ENCODE results near the gene SEMA5B.

DNA sequence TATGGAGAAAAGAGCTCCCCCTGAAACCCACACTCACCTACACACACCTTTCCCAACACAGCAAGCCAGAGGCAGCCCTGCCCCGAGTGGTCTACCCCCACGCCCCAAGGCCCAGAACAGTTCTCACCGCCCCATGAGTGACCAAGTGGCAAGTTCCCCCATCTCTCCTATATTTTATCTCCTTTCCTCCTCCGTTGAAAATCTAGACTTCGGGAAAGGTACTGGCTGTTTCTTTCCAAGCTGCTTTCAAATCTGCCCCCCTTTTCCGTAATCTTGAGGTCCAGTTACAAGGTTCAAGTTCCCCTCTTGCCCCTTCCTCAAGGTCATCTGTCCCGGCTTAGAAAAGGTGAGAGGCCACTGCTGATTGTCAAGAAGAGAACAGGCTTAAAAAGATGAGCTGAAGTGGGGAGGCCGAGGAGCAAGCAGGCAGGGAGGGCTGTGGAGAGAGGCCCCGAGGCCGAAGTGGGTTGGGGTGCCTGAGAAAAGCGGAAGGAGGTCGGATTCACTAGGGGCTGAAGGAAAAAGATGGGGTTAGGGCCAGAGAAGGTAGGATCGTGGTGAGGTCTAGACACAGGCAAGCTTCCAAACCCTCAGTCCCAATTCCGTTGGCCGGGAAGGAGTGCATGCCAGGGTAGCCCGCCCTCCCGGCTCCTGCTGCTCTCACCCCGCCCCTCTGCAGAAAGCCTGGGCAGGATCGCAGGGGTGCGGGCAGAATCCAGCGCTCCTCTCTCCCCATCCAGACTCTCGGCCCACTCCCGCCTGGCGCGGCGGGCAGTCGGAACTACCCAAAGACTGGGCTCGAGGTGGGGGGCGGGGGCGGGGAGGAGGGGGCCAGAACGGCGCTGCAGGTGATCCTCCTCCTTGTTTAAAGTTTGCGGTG, 1.7 kb downstream of the SEMA5B start:
- TF ChIP-seq ZNF174 (tag by site-specific recombination; IDR thresholded peaks at IDR 0.05) = no peak
- no peak for TF ChIP-seq YY2 (tag by site-specific recombination; IDR thresholded peaks at IDR 0.05)
- no peak for TF ChIP-seq ZNF16 (tag by site-specific recombination; IDR thresholded peaks at IDR 0.05; ENCODE audit: low read depth)
- no peak for TF ChIP-seq ZNF626 (tag by site-specific recombination; IDR thresholded peaks at IDR 0.05)
- TF ChIP-seq ZNF521 (tag by site-specific recombination; IDR thresholded peaks at IDR 0.05) = no peak
- TF ChIP-seq, protein P1, sequence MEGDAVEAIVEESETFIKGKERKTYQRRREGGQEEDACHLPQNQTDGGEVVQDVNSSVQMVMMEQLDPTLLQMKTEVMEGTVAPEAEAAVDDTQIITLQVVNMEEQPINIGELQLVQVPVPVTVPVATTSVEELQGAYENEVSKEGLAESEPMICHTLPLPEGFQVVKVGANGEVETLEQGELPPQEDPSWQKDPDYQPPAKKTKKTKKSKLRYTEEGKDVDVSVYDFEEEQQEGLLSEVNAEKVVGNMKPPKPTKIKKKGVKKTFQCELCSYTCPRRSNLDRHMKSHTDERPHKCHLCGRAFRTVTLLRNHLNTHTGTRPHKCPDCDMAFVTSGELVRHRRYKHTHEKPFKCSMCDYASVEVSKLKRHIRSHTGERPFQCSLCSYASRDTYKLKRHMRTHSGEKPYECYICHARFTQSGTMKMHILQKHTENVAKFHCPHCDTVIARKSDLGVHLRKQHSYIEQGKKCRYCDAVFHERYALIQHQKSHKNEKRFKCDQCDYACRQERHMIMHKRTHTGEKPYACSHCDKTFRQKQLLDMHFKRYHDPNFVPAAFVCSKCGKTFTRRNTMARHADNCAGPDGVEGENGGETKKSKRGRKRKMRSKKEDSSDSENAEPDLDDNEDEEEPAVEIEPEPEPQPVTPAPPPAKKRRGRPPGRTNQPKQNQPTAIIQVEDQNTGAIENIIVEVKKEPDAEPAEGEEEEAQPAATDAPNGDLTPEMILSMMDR (tag by site-specific recombination; IDR thresholded peaks at IDR 0.05) = no peak
- TF ChIP-seq ZNF830 (tag by site-specific recombination; IDR thresholded peaks at IDR 0.05; ENCODE audit: low read depth) = no peak
- TF ChIP-seq, protein P2, sequence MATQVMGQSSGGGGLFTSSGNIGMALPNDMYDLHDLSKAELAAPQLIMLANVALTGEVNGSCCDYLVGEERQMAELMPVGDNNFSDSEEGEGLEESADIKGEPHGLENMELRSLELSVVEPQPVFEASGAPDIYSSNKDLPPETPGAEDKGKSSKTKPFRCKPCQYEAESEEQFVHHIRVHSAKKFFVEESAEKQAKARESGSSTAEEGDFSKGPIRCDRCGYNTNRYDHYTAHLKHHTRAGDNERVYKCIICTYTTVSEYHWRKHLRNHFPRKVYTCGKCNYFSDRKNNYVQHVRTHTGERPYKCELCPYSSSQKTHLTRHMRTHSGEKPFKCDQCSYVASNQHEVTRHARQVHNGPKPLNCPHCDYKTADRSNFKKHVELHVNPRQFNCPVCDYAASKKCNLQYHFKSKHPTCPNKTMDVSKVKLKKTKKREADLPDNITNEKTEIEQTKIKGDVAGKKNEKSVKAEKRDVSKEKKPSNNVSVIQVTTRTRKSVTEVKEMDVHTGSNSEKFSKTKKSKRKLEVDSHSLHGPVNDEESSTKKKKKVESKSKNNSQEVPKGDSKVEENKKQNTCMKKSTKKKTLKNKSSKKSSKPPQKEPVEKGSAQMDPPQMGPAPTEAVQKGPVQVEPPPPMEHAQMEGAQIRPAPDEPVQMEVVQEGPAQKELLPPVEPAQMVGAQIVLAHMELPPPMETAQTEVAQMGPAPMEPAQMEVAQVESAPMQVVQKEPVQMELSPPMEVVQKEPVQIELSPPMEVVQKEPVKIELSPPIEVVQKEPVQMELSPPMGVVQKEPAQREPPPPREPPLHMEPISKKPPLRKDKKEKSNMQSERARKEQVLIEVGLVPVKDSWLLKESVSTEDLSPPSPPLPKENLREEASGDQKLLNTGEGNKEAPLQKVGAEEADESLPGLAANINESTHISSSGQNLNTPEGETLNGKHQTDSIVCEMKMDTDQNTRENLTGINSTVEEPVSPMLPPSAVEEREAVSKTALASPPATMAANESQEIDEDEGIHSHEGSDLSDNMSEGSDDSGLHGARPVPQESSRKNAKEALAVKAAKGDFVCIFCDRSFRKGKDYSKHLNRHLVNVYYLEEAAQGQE (tag by site-specific recombination; IDR thresholded peaks at IDR 0.05) = no peak

All from HEK293 (cell line).